Tibial artery (tissue), 4 donors: Measurements from ENCODE around the gene ING3.
"Not testable (repeated sequence)": the region's sequence is repeated elsewhere in the genome, so short reads cannot be mapped to it uniquely, and the experiment has no call there.

Experiments
- DNase-seq, 2 donors: peaks; one replicate each; pipeline ENCODE4 v3.0.0-alpha.2; 2019
- H3K27ac ChIP-seq, 2 donors: fragments of 200-600 bp; sonication (generic) in 1 of 2; 1 replicate in 1 of 2; 2 replicates in 1 of 2; pipeline ENCODE4 v1.5.1; 2018 to 2019; ENCODE audit warnings: mild to moderate bottlenecking in 1 of 2
- H3K27me3 ChIP-seq, 2 donors: fragments of 200-600 bp; sonication (generic) in 1 of 2; one replicate each; pipeline versions ENCODE4 v1.5.1 to v1.6.0; 2016 to 2019
- H3K36me3 ChIP-seq, 3 donors: fragments of 200-600 bp; sonication (generic) in 2 of 3; one replicate each; pipeline ENCODE4 v1.5.1; 2016 to 2019; ENCODE audit warnings: mild to moderate bottlenecking in 2 of 3
- H3K4me1 ChIP-seq, 4 donors: fragments of 200-600 bp; sonication (generic) in 2 of 4; 1 replicate in 3 of 4; 2 replicates in 1 of 4; pipeline ENCODE4 v1.5.1; 2016 to 2019
- H3K4me3 ChIP-seq, 2 donors: fragments of 200-600 bp; sonication (generic) in 1 of 2; 1 replicate in 1 of 2; 2 replicates in 1 of 2; pipeline ENCODE4 v1.5.1; 2018 to 2019; ENCODE audit warnings: mild to moderate bottlenecking in 2 of 2
- H3K9me3 ChIP-seq, 3 donors: fragments of 200-600 bp; sonication (generic) in 1 of 3; one replicate each; pipeline ENCODE4 v1.5.1; 2016 to 2019
- CTCF ChIP-seq, 2 experiments: fragments of 200-600 bp in 1 of 2; fragments of 450-650 bp in 1 of 2; IDR thresholded peaks; one replicate each; pipeline ENCODE4 v1.5.1; 2017 to 2019; ENCODE audit warnings: antibody characterized with exemption in 2 of 2, mild to moderate bottlenecking in 1 of 2, moderate library complexity in 1 of 2
- intact Hi-C: fragments of 100-400 bp; cut with DNase I; formaldehyde crosslinking; loops from one replicate; pipeline ENCODE4 v1.15.0; 2023; ENCODE audit warnings: low total_unique reads

ING3 gene

GRCh38 chr7:120979765-120980499 is 29.4 kb downstream of the ING3 start:
- no peak overlapping the region for H3K4me3 ChIP-seq
- peaks cover 4 to 19% (median 15%) of the 10 kb centered on the region in 3 donors for H3K36me3 ChIP-seq
- no peak for TF ChIP-seq CTCF (IDR thresholded peaks at IDR 0.05)
- H3K9me3 ChIP-seq = no peaks in the 10 kb centered on the region
- DNase-seq = no peak
- H3K4me1 ChIP-seq = no peaks in the 10 kb centered on the region
- H3K27me3 ChIP-seq = no peaks in the 10 kb centered on the region
- no peak overlapping the region for H3K27ac ChIP-seq
- intact Hi-C loops = no loop called here

GRCh38 chr7:120981117-120981516 is 30.5 kb downstream of the ING3 start:
- H3K27ac ChIP-seq = no peak overlapping the region
- H3K4me3 ChIP-seq = no peak overlapping the region
- TF ChIP-seq CTCF (IDR thresholded peaks at IDR 0.05) = no peak
- H3K36me3 ChIP-seq = peaks cover 0 to 8% (median 3%) of the 10 kb centered on the region in 3 donors
- no peaks in the 10 kb centered on the region for H3K4me1 ChIP-seq
- intact Hi-C loops = no loop called here
- H3K27me3 ChIP-seq = no peaks in the 10 kb centered on the region
- H3K9me3 ChIP-seq = no peaks in the 10 kb centered on the region
- no peak for DNase-seq

GRCh38 chr7:120981888-120982615 is 31.5 kb downstream of the ING3 start:
- Histone ChIP-seq H3K27ac (no peak overlapping the region), H3K9me3 (no peaks in the 10 kb centered on the region), H3K4me3 (no peak overlapping the region), H3K36me3 (peaks cover 0 to under 1% (median 0%) of the 10 kb centered on the region in 3 donors), H3K4me1 (no peaks in the 10 kb centered on the region), H3K27me3 (no peaks in the 10 kb centered on the region)
- TF ChIP-seq CTCF (IDR thresholded peaks at IDR 0.05) = no peak
- no peak for DNase-seq
- intact Hi-C loops = loop anchor here (2.0 kb wide), 1 partner anchor 131 kb away; no protein-coding TSS in a partner anchor

- H3K27me3 ChIP-seq, DNase-seq, H3K4me1 ChIP-seq, H3K4me3 ChIP-seq, H3K27ac ChIP-seq, H3K9me3 ChIP-seq, H3K36me3 ChIP-seq: not testable (repeated sequence)
- intact Hi-C loops = loop anchor here (2.0 kb wide), 1 partner anchor 129 kb away; no protein-coding TSS in a partner anchor
Measured at GRCh38 chr7:120983592-120983991, 33.0 kb downstream of the ING3 start.

- Histone ChIP-seq H3K4me3 (no peak overlapping the region), H3K36me3 (no peaks in the 10 kb centered on the region), H3K27me3 (no peaks in the 10 kb centered on the region), H3K27ac (no peak overlapping the region), H3K4me1 (peaks cover 0 to 3% (median 0%) of the 10 kb centered on the region in 4 donors), H3K9me3 (no peaks in the 10 kb centered on the region)
- no peak for TF ChIP-seq CTCF (IDR thresholded peaks at IDR 0.05)
- intact Hi-C loops = no loop called here
- no peak for DNase-seq
Measured at GRCh38 chr7:120984406-120984805, 33.8 kb downstream of the ING3 start.

DNA sequence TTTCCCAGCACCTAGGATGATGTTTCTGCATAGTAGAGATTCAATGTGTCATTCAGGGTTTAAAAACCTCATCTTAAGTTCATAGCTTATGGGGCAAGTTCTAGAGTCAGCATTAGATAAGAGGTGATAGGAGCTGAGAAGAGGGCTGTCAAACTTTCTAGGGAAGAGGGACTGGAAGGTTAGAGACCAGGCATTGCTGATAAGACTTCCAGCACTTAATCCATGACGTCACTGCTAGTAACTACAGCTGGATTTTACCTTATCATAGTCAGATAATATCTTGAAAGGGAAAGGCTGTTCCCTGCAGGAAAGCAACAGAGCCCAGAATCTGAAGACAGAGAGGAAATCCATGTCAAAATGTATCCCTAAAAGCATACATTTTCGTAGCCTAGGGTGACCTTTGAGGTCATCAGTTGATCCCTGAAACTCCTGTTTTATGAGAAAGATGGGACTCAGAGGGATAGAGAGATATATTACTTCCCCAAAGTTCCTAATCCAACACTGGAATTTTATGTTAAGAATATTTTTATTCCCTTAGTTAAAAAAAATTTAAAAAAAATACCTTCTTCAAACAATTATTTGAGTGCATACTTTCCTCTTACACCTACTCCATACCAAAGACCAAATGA is 34.7 kb downstream of the ING3 start:
- no peaks in the 10 kb centered on the region for H3K9me3 ChIP-seq

More for the DNA sequence above, 34.7 kb downstream of the ING3 start:
- TF ChIP-seq CTCF (IDR thresholded peaks at IDR 0.05) = no peak
- H3K36me3 ChIP-seq = no peaks in the 10 kb centered on the region
- H3K4me1 ChIP-seq = peaks cover 0 to 3% (median 0%) of the 10 kb centered on the region in 4 donors
- no peaks in the 10 kb centered on the region for H3K27me3 ChIP-seq
- DNase-seq = no peak
- no peak overlapping the region for H3K27ac ChIP-seq
- H3K4me3 ChIP-seq = no peak overlapping the region
- intact Hi-C loops = no loop called here
